ENCODE data around the gene ADRM1. TPM values are rescaled to one million over a fixed set of nuclear protein-coding genes. Genes with fewer than 3 reads are reported as not detected.

Gene ADRM1
- total RNA-seq, 1 donor from 2014 or later = 70.5 TPM

- no peaks in the 10 kb centered on the region for H3K9me3 ChIP-seq (replicated peaks)
- intact Hi-C loops (cut with micrococcal nuclease) = loop anchor here (5.0 kb wide), 1 partner anchor 81 kb away; no protein-coding TSS in a partner anchor
- H3K4me1 ChIP-seq = peaks cover 53% of the 10 kb centered on the region
- TF ChIP-seq, protein P1, sequence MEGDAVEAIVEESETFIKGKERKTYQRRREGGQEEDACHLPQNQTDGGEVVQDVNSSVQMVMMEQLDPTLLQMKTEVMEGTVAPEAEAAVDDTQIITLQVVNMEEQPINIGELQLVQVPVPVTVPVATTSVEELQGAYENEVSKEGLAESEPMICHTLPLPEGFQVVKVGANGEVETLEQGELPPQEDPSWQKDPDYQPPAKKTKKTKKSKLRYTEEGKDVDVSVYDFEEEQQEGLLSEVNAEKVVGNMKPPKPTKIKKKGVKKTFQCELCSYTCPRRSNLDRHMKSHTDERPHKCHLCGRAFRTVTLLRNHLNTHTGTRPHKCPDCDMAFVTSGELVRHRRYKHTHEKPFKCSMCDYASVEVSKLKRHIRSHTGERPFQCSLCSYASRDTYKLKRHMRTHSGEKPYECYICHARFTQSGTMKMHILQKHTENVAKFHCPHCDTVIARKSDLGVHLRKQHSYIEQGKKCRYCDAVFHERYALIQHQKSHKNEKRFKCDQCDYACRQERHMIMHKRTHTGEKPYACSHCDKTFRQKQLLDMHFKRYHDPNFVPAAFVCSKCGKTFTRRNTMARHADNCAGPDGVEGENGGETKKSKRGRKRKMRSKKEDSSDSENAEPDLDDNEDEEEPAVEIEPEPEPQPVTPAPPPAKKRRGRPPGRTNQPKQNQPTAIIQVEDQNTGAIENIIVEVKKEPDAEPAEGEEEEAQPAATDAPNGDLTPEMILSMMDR (IDR thresholded peaks at IDR 0.05; ENCODE audit: borderline replicate concordance) = no peak
- DNase-seq = no peak
- H3K36me3 ChIP-seq = peaks cover 41% of the 10 kb centered on the region
- H3K27ac ChIP-seq (replicated peaks) = peak overlapping the region; percentile 99
- no peaks in the 10 kb centered on the region for H3K27me3 ChIP-seq (ENCODE audit: low read depth)
- peak overlapping the region; percentile 94 for H3K4me3 ChIP-seq
Measured at GRCh38 chr20:62301111-62301668, 1.6 kb upstream of the ADRM1 start.

DNA sequence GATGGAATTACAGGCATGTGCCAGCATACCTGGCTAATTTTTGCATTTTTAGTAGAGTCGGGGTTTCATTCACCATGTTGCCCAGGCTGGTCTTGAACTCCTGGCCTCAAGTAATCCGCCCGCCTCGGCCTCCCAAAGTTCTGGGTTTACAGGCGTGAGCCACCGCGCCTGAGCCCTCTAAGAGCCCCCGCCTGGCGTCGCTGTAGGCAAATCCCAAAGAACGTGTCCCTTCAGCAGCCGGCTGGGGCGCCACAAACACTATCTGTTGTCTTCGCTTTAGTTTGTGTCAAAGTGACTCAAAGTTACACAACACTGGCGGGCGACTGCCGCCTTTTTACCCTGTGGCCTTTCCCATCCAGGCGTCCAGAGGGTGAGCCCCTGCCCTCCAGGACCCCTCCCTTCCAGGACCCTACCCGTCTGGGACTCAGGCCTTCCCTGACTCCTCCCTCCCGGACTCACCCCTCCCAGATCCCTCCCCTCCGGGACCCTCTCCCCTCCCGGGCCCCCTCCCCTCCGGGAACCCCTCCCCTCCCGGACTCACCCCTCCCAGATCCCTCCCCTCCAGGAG is 940 bp upstream of the ADRM1 start:
- peak overlapping the region; percentile 99 for H3K27ac ChIP-seq (replicated peaks)
- peaks cover 54% of the 10 kb centered on the region for H3K4me1 ChIP-seq
- peak overlapping the region; percentile 94 for H3K4me3 ChIP-seq
- TF ChIP-seq, protein P1 (IDR thresholded peaks at IDR 0.05; ENCODE audit: borderline replicate concordance) = peak; percentile 91
- H3K27me3 ChIP-seq (ENCODE audit: low read depth) = no peaks in the 10 kb centered on the region
- DNase-seq = peak; percentile 92
- intact Hi-C loops (cut with micrococcal nuclease) = loop anchor here (5.0 kb wide), 1 partner anchor 80 kb away; no protein-coding TSS in a partner anchor
- H3K36me3 ChIP-seq = peaks cover 41% of the 10 kb centered on the region
- H3K9me3 ChIP-seq (replicated peaks) = no peaks in the 10 kb centered on the region

- H3K27me3 ChIP-seq (ENCODE audit: low read depth) = no peaks in the 10 kb centered on the region
- H3K4me3 ChIP-seq = peak overlapping the region; percentile 94
- peaks cover 53% of the 10 kb centered on the region for H3K4me1 ChIP-seq
- peaks cover 49% of the 10 kb centered on the region for H3K36me3 ChIP-seq
- TF ChIP-seq, protein P1 (IDR thresholded peaks at IDR 0.05; ENCODE audit: borderline replicate concordance) = no peak
- DNase-seq = no peak
- no peaks in the 10 kb centered on the region for H3K9me3 ChIP-seq (replicated peaks)
- intact Hi-C loops (cut with micrococcal nuclease) = loop anchor here (5.0 kb wide), 1 partner anchor 79 kb away; no protein-coding TSS in a partner anchor
- H3K27ac ChIP-seq (replicated peaks) = peak overlapping the region; percentile 99
Measured at GRCh38 chr20:62303062-62303339, 204 bp downstream of the ADRM1 start.

DNA sequence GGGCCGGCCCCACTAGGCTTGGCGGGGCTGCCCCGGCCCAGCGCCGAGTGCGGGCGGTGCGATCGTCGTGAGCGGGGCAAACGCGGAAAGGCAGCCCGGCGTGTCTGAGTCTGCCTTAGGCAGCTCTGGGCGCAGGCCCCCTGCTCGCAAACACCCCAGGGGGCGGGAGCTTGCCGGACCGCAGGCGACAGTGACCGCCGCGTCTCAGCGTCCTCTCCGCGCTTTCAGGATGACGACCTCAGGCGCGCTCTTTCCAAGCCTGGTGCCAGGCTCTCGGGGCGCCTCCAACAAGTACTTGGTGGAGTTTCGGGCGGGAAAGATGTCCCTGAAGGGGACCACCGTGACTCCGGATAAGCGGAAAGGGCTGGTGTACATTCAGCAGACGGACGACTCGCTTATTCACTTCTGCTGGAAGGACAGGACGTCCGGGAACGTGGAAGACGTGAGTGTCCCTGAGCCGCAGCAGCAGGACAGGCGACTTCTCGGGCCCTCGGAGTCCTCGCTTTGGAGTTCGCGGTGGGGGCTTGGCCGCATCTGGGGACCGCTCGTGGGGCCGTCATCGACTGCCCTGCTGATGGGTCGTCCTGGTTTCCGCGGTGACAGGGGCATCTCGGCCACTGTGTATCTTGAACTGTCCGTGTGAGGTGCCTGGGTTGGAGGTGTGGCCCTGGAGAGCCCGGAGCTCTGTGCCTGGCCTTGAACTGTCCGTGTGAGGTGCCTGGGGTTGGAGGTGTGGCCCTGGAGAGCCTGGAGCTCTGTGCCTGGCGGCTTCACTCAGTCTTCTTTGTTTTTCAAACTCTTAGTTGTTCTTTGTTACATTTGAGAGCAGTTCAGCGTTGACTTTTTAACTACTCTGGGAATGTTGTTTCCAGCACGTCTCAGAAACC is 786 bp downstream of the ADRM1 start:
- peak overlapping the region; percentile 94 for H3K4me3 ChIP-seq
- peak overlapping the region; percentile 99 for H3K27ac ChIP-seq (replicated peaks)
- TF ChIP-seq, protein P1 (IDR thresholded peaks at IDR 0.05; ENCODE audit: borderline replicate concordance) = no peak
- H3K4me1 ChIP-seq = peaks cover 53% of the 10 kb centered on the region
- intact Hi-C loops (cut with micrococcal nuclease) = loop anchor here (5.0 kb wide), 1 partner anchor 79 kb away; no protein-coding TSS in a partner anchor
- H3K9me3 ChIP-seq (replicated peaks) = no peaks in the 10 kb centered on the region
- no peak for DNase-seq
- H3K27me3 ChIP-seq (ENCODE audit: low read depth) = no peaks in the 10 kb centered on the region
- H3K36me3 ChIP-seq = peaks cover 49% of the 10 kb centered on the region

DNA sequence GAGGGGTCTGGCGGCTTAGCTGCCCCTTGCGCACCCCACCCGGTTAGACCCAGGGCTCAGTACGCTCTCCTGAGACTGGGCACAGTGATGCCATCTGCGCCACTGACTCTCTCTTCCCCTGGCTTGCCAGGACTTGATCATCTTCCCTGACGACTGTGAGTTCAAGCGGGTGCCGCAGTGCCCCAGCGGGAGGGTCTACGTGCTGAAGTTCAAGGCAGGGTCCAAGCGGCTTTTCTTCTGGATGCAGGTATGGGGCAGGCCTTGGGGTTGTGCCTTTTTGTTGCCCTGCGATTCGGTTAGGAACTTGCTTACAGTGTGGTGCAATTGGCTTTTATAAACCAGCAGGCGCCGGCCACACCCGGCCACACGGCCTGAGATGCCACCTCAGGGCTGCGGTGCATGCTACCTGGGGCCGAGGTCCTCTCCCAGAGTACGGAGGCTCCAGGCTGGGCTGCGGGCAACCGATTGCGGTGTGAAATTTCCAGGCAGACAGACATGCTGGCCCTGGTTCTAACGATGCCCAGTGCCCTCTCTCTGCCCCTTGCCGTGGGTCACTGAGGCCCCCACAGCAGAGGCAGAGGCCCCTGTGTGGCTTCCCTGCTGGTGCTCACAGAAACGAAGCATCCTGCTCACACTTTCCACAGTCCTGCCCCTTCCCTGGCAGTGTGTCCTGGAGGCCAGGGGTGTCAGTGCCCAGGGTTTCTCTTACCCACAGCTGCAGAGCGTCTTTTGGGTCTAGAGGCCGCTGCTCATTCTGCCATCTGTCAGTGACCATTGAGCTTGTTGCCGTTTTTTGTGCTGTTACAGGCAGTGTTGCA is 1.7 kb downstream of the ADRM1 start:
- H3K36me3 ChIP-seq = peaks cover 53% of the 10 kb centered on the region
- peak overlapping the region; percentile 99 for H3K27ac ChIP-seq (replicated peaks)
- TF ChIP-seq, protein P1 (IDR thresholded peaks at IDR 0.05; ENCODE audit: borderline replicate concordance) = no peak
- H3K9me3 ChIP-seq (replicated peaks) = no peaks in the 10 kb centered on the region
- peak overlapping the region; percentile 94 for H3K4me3 ChIP-seq
- H3K27me3 ChIP-seq (ENCODE audit: low read depth) = no peaks in the 10 kb centered on the region
- DNase-seq = no peak
- H3K4me1 ChIP-seq = peaks cover 53% of the 10 kb centered on the region
- intact Hi-C loops (cut with micrococcal nuclease) = loop anchor here (5.0 kb wide), 1 partner anchor 78 kb away; no protein-coding TSS in a partner anchor
